Umbilical cord (tissue), 2 donors: ENCODE results near the gene EIF2AK2. TPM values are rescaled to one million over a fixed set of nuclear protein-coding genes. Genes with fewer than 3 reads are reported as not detected.

Experiments used
- DNase-seq: peaks from one replicate; pipeline ENCODE4 v3.0.0-alpha.2; 2015; ENCODE audit warnings: low spot score
- total RNA-seq: library from RNA; depleted of rRNA; stranded (reverse); fragments of >200 nt; gene quantifications from one replicate; pipeline ENCODE4 v1.2.3, GENCODE V29; 2014; ENCODE audit warnings: low replicate concordance; ENCODE audit not compliant: insufficient read depth

Gene EIF2AK2
- total RNA-seq, 1 donor from 2014 or later, result 38.3 TPM

DNA sequence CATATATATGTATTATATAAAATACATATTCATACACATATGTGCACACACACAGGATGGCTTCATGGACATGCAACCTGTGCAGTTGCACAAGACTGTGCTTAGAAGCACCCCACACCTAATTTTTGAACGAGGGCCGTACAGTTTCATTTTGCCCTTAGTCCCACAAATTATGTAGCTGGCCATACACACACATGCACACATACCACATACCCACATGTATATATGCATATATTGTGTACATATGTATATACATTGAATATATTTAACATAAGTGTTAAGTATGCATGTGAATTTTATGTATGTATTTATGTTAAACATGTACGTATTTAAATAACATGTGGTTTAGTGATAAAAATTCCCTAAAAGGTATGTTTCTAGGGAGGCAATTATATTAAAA, 54.2 kb downstream of the EIF2AK2 start:
- no peak for DNase-seq

DNA sequence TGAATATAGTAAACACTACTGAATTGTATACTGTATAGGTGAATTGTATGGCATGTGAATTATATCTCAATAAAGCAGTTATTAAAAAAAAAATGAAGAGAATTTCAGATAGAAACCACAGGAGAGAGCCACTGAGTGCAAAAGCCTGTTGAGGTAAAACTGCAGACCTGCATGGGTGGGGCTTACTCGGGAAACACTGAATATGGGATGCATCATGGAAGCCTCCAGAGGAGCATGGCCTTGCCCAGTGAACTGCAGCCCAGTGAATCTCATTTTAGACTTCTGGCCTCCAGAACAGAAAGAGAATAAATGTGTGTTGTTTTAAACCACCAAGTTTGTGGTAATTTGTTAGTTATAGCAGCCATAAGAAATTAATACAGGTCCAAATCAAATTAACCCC, 56.7 kb downstream of the EIF2AK2 start:
- no peak for DNase-seq

DNA sequence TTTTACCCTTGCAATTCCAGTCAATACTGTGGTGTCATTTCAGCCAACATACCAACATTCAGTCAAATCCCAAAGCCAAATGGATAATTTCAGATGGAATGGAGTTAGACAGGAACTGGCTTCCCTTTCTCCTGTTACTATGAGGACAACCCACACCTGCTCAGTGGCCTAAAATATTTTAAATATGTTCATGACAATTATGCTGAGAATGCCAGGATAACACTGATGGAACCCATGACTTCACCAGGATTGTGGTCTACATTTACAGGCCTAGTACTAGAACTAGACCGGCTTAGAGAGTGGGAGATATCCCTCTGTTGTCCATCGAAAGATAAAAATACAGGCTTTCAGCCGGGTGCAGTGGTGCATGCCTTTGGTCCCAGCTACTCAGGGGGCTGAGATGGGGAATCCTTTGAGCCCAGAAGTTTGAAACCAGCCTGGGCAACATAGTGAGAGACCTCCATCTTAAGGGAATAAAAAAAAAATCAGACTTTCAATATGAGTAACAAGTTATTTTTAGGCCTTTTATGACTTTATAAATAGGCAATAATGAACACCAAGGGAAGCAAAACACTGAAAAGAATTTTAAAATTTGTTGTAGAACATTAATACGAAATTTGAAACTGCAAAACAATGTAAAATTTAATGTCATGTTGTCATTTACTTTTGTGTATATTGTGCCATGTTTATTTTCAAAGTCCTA, 58.2 kb downstream of the EIF2AK2 start:
- DNase-seq, result no peak

DNA sequence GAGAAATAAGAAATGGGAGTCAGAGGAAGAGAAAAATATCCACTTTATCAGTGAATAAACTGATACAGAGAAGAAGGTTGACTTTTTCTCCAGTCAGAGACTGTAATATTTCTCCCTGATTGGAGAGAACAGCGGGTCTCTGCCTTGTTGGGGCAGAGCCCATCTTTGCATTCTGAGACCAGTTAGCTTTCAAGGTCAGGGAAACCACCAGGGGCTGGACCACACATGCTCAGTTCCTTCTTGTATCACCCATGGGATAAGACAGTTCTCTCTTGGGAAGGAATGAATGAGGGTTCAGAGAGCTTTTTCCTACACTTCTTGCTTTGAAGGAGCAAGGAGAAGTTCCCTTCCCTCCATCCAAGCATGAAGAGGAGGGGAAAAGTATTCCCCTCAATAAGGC, 60.2 kb downstream of the EIF2AK2 start:
- DNase-seq, result no peak

DNA sequence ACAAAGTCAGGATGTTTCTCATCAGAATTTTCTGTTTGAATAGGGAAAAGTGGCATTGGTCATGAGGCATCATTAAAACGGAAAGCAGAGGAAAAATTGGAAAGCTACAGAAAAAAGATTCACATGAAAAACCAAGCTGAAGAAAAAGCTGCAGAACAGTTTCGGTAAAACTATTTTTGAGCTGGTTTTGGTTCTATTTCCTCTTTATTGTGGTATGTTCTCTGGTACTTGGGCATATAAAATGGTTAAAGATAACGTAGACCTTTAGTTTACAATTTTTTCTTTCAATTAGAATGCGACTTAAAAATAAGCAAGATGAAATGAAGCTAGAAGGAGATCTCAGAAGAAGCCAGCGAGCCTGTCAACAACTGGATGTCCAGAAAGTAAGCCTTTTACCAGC, 64.9 kb downstream of the EIF2AK2 start:
- DNase-seq, result no peak

DNA sequence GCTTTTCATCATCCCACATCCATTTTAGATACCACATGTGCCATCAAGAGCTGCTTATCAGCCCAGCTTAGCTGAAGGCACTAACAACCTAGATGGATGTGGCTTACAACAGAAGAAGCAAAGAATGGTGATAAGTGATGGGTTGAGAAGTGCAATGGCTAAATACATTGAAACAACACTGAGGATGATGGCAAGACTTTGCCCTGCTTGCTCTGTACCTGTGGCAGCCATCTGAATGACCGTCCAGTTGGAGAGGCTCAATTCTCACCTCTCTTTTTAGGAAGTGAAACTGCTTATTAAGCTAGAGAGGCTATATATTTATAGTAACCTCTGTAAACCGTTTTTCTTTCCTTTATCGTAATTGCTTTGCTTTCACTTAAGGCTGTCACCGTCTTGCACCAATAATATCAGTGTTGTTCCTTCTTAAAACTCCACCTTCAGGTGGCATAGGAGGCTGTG, 66.7 kb downstream of the EIF2AK2 start:
- no peak for DNase-seq

DNA sequence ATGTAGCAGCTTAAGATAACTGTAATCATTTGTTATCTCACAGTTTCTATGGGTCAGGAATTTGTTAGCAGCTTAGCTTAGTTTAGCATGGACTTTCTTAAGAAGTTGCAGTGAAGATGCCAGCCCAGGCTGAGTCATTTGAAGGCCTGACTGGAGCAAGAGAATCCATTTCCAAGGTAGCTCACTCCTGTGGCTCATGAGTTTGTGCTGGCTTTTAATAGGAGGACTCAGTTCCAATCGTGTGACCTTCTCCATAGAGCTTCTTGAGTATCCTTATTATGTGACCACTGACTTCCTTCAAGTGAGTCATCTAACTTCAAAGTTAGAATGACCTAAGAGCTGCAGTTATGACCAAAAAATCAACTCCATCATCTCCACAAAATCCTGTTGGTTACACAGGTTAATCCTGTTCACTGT, 71.0 kb downstream of the EIF2AK2 start:
- DNase-seq, result no peak

DNA sequence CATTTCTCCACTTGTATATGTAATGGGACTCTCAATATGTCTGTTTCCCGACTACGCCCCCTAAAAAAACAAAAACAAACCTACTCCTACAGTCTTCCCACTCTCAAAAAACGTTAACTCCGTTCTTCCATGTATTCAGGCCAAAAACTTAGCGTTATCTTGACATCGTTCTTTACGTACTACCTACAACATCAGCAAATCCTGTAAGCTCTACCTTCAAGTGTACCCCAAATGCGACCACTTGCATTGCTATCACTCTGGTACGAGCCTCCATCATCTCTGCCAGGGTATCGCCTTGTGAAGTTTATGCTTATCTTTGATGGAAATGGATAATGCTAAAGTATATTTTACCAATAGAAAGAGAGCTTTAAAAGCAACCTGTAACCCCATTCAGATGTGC, 72.0 kb downstream of the EIF2AK2 start:
- no peak for DNase-seq

DNA sequence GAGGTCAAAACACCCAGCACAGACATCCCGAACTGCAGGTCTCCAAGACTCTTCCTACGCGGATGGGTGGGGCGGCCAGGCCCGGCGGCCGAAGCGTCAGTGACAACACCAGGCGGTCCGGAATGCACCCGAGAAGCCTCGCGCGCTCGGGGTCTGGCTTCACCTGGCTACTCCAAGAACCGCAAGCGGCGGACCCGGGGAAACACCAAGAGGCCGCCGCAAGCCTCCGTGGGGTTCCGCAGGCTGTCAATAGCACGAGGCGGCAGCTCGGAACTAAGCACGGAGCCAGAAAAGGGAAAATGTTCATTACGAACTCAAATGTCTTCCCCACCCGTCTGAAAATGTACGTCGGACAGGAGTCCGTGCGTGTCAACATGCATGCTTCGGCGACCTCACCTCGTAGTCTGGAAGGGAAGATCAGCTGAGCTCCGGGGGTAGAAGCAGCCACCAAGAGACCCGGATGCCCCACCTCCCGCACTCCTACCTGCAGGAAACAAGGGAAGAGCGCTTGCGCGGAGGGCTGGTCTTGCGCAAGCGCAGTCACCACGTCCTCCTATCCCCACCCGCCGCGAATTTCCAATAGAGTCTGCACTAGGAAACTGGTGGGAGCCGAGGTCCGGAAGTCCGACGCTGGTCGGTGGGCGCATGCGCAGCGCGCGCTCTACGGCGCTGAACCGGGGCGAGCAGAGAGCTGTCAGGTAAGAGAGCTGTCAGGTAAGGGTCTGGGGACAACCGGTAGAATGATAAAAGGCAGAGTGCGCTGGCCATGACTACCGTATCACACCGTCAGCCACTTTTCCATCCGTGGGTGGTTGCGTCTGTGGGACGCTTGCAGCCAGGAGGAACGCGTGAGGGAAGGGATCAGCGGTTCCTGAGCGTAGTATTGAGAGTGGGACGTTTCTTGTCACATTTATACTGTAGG, 72.6 kb downstream of the EIF2AK2 start, which contains the start of the genes GPATCH11 and HEATR5B:
Gene GPATCH11, plus strand, starts transcription at position 646 of the 922 bp plus-strand sequence. CDS start 3,864 bp downstream, outside the sequence.
Gene HEATR5B, minus strand, starts transcription at position 500 of the 922 bp plus-strand sequence. CDS start 958 bp downstream, outside the sequence.
- peak; percentile 98 for DNase-seq

DNA sequence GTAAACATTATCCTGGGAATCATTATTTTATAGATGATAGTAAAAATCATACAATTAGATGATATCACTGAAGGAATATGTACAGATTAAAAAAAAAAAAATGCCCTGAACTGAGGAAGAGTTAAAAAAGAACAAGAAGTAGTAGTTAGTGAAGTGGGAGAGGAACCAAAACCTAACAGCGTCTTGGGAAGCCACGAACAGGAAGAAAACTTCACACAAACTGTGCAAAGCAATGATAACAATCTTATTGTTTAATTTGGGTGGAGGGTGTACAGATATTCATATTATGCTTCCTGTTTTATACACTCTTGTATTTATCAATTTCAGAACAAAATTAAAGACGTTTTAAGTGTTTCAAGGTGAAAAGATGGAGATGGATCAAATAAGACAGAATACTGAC, 76.1 kb downstream of the EIF2AK2 start:
- DNase-seq, result no peak

DNA sequence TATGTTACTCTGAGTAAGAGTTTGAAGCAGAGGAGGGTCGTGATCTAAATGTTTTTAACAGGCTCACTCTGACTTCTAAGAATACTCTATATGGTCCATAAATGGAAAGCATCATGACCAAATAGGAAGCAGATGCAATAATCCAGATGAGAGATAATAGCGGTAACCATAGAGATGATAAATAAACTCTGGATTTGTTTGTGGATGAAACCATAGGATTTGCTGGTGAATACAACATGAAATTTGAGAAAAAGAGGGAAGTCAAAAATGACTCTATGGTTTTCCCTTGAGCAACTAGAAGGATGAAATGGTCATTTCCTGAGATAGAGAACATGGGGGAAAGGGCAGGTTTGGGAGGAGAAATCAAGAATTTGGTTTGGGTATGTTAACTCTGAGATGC, 76.5 kb downstream of the EIF2AK2 start:
- no peak for DNase-seq

DNA sequence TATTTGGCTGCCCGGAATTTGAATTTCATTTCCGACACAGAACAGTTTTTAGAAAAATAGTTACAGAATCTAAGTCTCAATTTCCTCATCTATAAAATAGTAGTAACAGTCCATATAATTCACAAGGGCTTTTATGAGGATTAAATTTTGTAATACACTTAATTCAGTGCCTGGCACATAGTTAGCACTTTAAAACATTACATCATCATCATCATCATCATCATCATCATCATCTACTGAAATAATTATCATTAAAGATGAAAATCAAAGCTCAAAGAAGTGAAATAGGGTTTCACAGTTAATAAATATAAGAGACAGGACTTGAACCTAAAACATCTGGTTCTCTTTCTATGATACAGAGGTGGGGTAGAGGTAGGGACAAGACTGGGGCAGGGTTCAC, 85.8 kb downstream of the EIF2AK2 start:
- DNase-seq, result no peak

DNA sequence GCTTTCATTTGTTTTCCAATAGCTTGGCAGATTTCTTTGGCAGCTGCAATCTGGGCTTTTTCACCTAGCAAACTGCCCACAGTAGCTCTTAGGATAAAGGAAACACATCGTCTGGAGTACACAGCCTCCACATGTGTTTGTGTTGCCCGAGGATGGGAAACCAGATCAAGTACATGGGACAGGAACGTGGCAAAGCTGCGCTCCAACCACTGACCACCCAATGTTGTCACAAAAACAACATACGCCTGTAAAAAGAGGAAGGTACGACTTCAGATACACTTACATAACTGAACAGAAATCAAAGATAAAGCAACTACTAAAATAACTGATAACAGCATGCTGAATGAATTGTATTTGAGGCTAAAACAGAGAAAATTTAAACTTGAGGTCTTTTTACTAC, 88.1 kb downstream of the EIF2AK2 start:
- DNase-seq, result no peak

DNA sequence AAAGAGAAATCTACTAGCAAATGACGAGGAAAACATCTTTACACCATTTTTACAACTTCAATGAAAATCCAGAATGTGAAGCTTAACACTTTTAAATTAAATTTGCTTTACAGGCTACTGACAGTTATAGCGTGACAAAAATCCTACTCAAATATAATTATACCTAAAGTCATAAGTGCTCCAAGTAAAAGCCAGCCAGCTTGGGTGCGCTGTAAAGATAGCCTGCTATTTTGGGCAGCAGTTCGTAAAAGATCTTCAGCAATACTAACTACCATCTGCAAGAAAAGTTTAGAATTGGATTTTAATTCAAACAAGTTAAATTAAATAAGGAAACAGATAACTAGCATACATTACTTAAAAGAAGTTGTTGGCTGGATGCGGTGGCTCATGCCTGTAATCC, 95.0 kb downstream of the EIF2AK2 start:
- DNase-seq, result no peak

DNA sequence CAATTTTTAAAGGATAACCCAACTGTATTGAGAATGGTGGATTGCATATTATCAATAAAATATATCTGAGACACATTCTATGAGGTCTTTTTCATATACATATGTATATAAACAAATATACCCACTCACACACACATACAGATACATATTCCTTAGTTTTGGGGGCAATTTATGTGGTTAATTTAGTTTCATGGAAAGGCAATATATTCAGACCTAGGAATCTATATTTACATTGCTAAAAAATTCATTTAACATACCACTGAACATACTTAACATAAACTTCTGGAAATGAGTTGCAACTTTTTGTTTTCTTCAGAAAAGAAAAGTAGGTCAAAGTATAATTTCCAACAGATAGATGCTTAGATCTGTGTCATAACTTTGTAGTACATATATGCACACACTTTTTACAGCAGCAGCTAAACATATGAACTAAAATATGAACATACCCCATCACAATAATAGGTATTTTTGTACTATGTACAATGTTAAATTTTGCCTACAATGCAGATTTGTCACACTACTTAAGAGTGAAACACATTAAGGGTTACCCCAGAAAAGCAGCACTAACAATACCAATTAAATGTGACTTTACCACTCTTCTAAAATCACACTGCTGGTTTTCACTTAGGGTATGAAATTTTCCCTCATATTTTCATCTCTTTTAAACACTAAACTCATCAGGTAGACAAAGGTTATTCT, 95.6 kb downstream of the EIF2AK2 start:
- DNase-seq, result no peak

DNA sequence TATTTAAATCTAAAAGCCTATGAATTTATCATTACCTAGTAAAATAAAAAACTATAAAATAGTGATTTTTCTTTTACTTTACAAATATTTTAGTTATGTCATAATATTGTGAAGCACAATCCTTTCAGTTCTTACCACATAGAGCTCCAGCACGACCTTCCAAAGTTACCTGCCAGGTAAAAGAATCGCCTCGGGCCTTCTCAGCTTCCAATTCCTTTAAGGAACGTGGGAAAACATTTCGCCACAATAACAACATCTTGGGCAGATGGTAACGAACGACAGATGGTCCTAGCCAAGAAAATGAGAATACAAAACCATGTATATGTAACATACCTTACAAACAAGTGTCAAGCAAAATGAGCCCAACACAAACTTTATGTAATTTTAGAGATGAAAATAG, 96.3 kb downstream of the EIF2AK2 start:
- DNase-seq, result no peak

DNA sequence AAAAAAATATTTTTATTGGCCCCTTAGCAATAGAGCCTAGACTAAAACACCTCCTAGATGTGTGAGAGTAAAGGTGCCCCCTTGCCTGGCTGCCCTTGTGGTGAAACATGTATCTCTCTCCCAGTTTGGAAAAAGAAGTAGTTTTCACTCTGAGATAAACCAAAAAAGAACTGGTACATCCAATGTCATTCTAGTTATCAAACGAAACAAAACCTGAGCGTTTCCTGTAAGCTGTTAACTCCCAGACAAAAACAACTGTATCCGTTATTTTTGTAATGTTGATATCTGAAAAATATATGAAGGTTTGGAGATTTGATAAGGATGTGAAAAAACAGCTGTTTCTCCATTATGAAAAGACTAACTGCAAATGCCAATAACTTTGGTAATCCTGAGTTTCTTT, 96.9 kb downstream of the EIF2AK2 start:
- no peak for DNase-seq

DNA sequence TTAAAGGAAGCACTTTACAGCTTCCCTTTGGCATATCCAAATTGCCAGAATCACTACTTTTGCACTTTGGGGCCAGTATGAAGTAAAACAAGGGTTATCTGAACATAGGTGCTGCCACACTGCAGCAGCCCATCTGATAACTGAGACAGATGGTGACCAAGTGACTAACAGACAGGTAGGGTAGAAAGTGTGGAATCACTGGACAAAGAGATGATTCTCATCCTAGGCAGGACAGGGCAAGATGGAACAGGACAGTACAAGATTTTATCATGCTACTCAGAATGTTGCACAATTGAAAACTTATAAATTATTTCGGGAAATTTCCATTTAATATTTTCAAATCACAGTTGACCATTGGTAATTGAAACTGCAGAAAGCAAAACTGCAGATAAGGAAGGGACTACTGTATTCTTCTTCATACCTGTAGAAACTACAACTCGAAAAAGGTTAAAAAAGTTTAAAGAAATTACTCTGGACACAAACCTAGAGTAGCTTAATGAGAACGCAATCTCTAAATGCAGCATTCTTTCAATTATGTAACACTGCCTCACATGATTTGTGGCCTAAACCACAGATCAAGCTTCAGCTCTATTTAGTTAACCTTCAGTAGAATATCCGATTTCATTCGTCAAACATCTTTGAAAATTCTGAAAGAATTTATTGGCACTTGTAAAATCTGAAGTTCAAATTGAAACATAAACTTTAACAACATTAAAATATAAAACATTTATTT, 104.0 kb downstream of the EIF2AK2 start:
- no peak for DNase-seq
